ENCODE data around the gene HLA-DPA1.

DNA sequence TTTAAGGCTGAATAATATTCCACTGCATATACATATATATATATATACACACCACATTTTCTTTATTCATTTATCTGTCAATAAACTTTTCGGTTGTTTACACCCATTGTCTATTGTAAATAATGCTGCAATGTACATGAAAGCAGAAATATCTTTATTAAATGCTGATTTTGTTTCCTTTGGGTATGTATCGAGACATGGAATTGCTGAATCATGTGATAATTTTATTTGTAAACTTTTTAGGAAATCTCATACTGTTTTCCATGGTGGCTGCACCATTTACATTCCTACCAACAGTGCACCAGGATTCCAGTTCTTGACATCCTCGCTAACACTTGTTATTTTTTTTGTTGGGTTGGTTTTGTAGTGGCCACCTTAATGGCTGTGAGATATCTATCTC is 49.9 kb downstream of the HLA-DPA1 start:
- TF ChIP-seq POLR2A (IDR thresholded peaks at IDR 0.05): no peak
- TF ChIP-seq, protein P1, sequence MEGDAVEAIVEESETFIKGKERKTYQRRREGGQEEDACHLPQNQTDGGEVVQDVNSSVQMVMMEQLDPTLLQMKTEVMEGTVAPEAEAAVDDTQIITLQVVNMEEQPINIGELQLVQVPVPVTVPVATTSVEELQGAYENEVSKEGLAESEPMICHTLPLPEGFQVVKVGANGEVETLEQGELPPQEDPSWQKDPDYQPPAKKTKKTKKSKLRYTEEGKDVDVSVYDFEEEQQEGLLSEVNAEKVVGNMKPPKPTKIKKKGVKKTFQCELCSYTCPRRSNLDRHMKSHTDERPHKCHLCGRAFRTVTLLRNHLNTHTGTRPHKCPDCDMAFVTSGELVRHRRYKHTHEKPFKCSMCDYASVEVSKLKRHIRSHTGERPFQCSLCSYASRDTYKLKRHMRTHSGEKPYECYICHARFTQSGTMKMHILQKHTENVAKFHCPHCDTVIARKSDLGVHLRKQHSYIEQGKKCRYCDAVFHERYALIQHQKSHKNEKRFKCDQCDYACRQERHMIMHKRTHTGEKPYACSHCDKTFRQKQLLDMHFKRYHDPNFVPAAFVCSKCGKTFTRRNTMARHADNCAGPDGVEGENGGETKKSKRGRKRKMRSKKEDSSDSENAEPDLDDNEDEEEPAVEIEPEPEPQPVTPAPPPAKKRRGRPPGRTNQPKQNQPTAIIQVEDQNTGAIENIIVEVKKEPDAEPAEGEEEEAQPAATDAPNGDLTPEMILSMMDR (IDR thresholded peaks at IDR 0.05): no peak
